Uterus (tissue), 4 donors: Measurements from ENCODE around the gene RAB12. TPM values are rescaled to one million over a fixed set of nuclear protein-coding genes. Genes with fewer than 3 reads are reported as not detected.

Source experiments
- DNase-seq, 2 donors: peaks; one replicate each; pipeline ENCODE4 v3.0.0-alpha.2; 2019 to 2020
- H3K27ac ChIP-seq, 2 donors: fragments of 200-600 bp; sonication (generic); 1 replicate in 1 of 2; 2 replicates in 1 of 2; pipeline ENCODE4 v1.5.1; 2016 to 2018
- H3K27me3 ChIP-seq, 2 donors: fragments of 200-600 bp; sonication (generic); one replicate each; pipeline ENCODE4 v1.5.1; 2018 to 2019; ENCODE audit warnings: control low read depth in 1 of 2
- H3K36me3 ChIP-seq, 2 donors: fragments of 200-600 bp; sonication (generic); one replicate each; pipeline ENCODE4 v1.5.1; 2019; ENCODE audit warnings: control low read depth in 1 of 2
- H3K4me1 ChIP-seq, 2 donors: fragments of 200-600 bp; sonication (generic); one replicate each; pipeline ENCODE4 v1.5.1; 2018 to 2019; ENCODE audit warnings: control low read depth in 1 of 2
- H3K4me3 ChIP-seq, 2 donors: fragments of 200-600 bp; sonication (generic); 1 replicate in 1 of 2; 2 replicates in 1 of 2; pipeline ENCODE4 v1.5.1; 2018 to 2019; ENCODE audit warnings: mild to moderate bottlenecking in 1 of 2
- H3K9me3 ChIP-seq, 2 donors: fragments of 200-600 bp; sonication (generic); one replicate each; pipeline ENCODE4 v1.5.1; 2019; ENCODE audit warnings: control low read depth in 1 of 2
- POLR2A ChIP-seq, 2 donors: fragments of 450-650 bp; IDR thresholded peaks; one replicate each; pipeline ENCODE4 v1.6.1; 2016; ENCODE audit warnings: antibody characterized with exemption in 2 of 2, mild to moderate bottlenecking in 1 of 2, moderate library complexity in 1 of 2
- intact Hi-C: fragments of 100-400 bp; cut with DNase I; formaldehyde crosslinking; loops from one replicate; pipeline ENCODE4 v1.15.1; 2023; ENCODE audit warnings: low total_unique reads
- total RNA-seq, 4 donors: library from RNA; depleted of rRNA in 3 of 4; stranded (reverse); fragments of >200 nt in 3 of 4; gene quantifications; one replicate each; pipeline versions ENCODE4 v1.1.0 to v1.2.4, GENCODE V29; 2014 to 2023
- TF ChIP-seq, protein P1 (sequence below), 4 experiments: fragments of 200-600 bp in 2 of 4; fragments of 450-650 bp in 2 of 4; sonication (generic) in 2 of 4; IDR thresholded peaks; one replicate each; pipeline ENCODE4 v1.5.1; 2016 to 2019; ENCODE audit warnings: antibody characterized with exemption in 4 of 4, mild to moderate bottlenecking in 2 of 4, moderate library complexity in 1 of 4
- donor health status: DM: yes; HTN: yes; CAD: no.

The RAB12 gene
- total RNA-seq, 4 donors from 2014 or later = 37.9 to 85.8 (median 50.4) TPM

DNA sequence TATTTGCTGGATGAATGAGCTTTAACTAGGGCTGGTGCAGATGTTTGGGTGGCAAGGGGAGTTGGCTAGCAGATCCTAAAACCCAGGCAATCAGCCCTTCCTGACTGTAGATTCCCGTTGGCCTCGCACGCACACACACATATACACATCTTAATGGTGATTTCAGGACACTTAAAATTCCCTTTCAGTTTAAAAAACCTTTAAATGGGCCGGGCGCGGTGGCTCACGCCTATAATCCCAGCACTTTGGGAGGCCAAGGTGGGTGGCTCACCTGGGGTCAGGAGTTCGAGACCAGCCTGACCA lies 76.6 kb downstream of the RAB12 start:
- Histone ChIP-seq H3K27ac (no peak overlapping the region), H3K4me1 (no peaks in the 10 kb centered on the region), H3K4me3 (no peak overlapping the region), H3K36me3 (no peaks in the 10 kb centered on the region), H3K9me3 (no peaks in the 10 kb centered on the region), H3K27me3 (no peaks in the 10 kb centered on the region)
- intact Hi-C loops = no loop called here
- TF ChIP-seq, protein P1, sequence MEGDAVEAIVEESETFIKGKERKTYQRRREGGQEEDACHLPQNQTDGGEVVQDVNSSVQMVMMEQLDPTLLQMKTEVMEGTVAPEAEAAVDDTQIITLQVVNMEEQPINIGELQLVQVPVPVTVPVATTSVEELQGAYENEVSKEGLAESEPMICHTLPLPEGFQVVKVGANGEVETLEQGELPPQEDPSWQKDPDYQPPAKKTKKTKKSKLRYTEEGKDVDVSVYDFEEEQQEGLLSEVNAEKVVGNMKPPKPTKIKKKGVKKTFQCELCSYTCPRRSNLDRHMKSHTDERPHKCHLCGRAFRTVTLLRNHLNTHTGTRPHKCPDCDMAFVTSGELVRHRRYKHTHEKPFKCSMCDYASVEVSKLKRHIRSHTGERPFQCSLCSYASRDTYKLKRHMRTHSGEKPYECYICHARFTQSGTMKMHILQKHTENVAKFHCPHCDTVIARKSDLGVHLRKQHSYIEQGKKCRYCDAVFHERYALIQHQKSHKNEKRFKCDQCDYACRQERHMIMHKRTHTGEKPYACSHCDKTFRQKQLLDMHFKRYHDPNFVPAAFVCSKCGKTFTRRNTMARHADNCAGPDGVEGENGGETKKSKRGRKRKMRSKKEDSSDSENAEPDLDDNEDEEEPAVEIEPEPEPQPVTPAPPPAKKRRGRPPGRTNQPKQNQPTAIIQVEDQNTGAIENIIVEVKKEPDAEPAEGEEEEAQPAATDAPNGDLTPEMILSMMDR (IDR thresholded peaks at IDR 0.05) = no peak
- no peak for TF ChIP-seq POLR2A (IDR thresholded peaks at IDR 0.05)
- no peak for DNase-seq

DNA sequence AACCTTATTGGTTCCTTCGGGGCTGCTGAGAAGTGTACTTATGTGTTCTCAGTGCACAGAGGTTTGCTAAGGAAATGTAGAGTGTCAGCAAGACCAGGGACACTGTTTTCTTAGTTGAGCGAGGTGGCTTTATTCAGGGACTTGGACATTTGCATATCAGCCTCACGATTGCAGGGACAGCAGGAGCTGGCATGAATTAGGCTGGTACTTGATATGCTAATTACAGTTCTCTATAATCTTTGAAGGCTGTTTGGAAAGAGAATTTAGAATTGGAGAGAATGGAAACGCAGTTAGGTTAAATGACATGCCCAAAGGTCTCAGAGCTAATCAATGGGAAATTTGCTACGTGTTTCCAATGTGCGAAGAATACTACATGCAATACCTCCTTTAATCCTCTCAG lies 77.4 kb downstream of the RAB12 start:
- no peak overlapping the region for H3K27ac ChIP-seq
- no peaks in the 10 kb centered on the region for H3K9me3 ChIP-seq
- H3K27me3 ChIP-seq = no peaks in the 10 kb centered on the region
- no peaks in the 10 kb centered on the region for H3K36me3 ChIP-seq
- H3K4me1 ChIP-seq = no peaks in the 10 kb centered on the region
- DNase-seq = no peak
- intact Hi-C loops = no loop called here
- H3K4me3 ChIP-seq = no peak overlapping the region
- TF ChIP-seq POLR2A (IDR thresholded peaks at IDR 0.05) = no peak
- TF ChIP-seq, protein P1 (IDR thresholded peaks at IDR 0.05) = no peak

DNA sequence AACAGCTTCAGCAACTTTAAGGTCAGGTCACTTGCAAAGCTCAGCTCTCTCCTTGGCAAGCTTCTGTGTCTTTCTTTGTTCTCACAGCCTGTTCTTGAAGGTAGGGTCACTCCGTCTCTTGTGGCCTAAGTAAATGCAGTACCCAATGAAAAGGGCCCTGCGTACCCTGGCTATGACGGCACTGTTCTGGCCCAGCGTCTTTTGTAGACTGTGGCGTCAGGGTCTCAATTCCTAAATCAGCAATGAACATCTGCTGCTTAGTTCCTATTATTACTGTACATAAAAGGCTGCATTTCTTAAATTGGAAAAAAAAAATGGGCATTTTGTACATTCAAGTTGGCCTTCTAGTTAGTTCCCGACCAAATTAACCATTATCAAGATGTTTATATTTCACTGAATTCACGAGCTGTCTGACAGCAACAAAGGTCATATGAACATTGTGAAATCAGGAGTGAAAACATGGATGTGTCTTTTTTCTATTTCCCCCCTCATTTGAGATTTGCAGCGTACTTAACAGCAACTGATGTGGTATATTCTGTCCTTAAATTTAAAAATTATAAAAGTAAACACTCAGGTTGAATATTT lies 79.1 kb downstream of the RAB12 start:
- no peaks in the 10 kb centered on the region for H3K4me1 ChIP-seq
- TF ChIP-seq, protein P1 (IDR thresholded peaks at IDR 0.05) = no peak
- TF ChIP-seq POLR2A (IDR thresholded peaks at IDR 0.05) = no peak

DNA sequence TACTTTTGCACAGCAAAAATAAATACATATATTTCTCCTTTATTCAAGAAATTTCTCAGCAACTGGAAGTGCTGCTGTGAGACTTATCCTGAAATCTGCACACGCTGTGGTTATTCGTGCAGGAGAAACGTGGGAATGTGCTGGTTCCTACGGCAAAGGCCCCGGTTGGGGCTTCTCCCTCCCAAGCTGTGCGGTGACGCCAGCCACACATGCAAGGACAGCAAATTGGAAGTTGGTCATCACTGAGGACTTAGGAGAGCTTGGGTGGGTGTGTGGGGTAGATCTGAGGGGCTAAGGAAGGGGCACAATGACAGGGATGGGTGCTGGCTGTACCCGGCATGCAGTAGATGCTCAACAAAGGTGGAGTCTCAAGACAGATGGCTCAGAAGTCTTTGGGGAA lies 79.6 kb downstream of the RAB12 start:
- Histone ChIP-seq H3K4me3 (no peak overlapping the region), H3K9me3 (no peaks in the 10 kb centered on the region), H3K4me1 (no peaks in the 10 kb centered on the region), H3K27ac (no peak overlapping the region), H3K27me3 (no peaks in the 10 kb centered on the region), H3K36me3 (no peaks in the 10 kb centered on the region)
- intact Hi-C loops = no loop called here
- TF ChIP-seq, protein P1 (IDR thresholded peaks at IDR 0.05) = no peak
- TF ChIP-seq POLR2A (IDR thresholded peaks at IDR 0.05) = no peak
- DNase-seq = no peak

More for the DNA sequence above, 79.1 kb downstream of the RAB12 start:
- no peaks in the 10 kb centered on the region for H3K9me3 ChIP-seq
- no peak overlapping the region for H3K4me3 ChIP-seq
- H3K27ac ChIP-seq = no peak overlapping the region
- no peaks in the 10 kb centered on the region for H3K27me3 ChIP-seq
- intact Hi-C loops = no loop called here
- no peak for DNase-seq
- H3K36me3 ChIP-seq = no peaks in the 10 kb centered on the region

Other genes starting within 250 kb of the RAB12 start
- 10 to 100 TPM in 2 of 4 donors, 1 to 10 TPM in 1, not detected in 1; 8.8 to 25.9 (median 11.0) TPM for gene MTCL1, start 96.1 kb downstream of the RAB12 start, total RNA-seq